ENCODE data around the gene DHFR2. TPM values are rescaled to one million over a fixed set of nuclear protein-coding genes. Genes with fewer than 3 reads are reported as not detected.

The DHFR2 gene
- total RNA-seq (2022; extraction: Qiagen RNA extraction): 2.9 to 4.5 TPM (median 3.6 TPM) in 5 replicates

DNA sequence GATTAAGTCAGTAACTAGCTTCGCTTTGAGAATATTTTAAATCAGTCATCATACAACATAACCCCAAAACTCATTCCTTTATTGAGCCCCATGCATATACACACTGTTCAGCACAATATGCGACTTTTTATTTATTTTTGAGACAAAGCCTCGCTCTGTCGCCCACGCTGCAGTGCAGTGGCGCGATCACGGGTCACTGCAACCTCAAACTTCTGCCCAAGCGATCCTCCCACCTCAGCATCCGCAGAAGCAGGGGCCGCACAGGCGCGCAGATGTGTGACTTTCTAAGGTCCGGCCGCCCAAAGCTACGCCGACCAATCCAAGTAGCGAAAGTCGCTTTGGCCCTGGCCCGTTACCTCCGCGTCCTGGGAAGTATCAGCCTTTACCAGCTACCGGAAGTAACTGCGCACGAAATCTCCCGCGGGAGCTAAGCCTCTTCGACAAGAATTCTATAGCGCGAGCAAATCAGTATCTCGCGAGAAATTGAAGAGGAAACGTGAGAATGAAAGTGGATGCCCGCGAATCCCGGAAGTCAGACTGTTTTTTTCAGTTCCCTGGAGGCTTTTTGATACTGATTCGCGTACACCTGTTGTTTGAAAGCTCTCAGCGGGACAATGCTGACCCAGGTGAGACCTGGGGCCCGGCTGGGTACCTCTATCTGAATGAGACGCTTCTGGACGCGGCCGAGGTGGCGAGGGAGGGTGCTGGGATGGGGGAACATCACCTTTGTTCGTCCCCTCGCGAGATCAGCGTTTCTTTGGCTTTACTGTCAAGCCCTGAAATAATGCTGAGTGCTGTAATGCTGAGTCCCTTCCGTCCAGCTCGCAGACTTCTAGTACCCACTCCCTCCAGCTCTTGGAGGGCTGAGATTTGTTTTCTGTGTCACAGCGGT lies at the start of gene DHFR2, which contains the start of gene NSUN3:
TSS of gene DHFR2 (minus strand) at position 404 of the 892 bp plus-strand sequence. CDS start 1,405 bp downstream, outside the sequence.
TSS of gene NSUN3 (plus strand) at position 549 of the 892 bp plus-strand sequence. CDS start at position 615, 66 bp downstream.

GRCh38 chr3:94028093-94028837 lies 34.5 kb downstream of the DHFR2 start, which contains the start of gene STX19:
STX19 (minus strand) TSS chr3:94028597; CDS start chr3:94015269, 13,328 bp downstream.

Other genes with a start within 250 kb of the DHFR2 start
- 8.0 to 11.2 TPM (median 8.5 TPM) in 5 replicates for gene PROS1, start 89.0 kb downstream of the DHFR2 start, total RNA-seq (2022; extraction: Qiagen RNA extraction)
- gene ARL13B, start 82.8 kb downstream of the DHFR2 start, total RNA-seq (2022; extraction: Qiagen RNA extraction): 8.6 to 12.2 TPM (median 11.3 TPM) in 5 replicates
- gene STX19, start 34.3 kb downstream of the DHFR2 start, total RNA-seq (2022; extraction: Qiagen RNA extraction): 0.08 to 0.09 TPM in 2 of 5 replicates, not detected in the others
- 7.1 to 8.5 TPM (median 7.5 TPM) in 5 replicates for gene NSUN3, start 145 bp upstream of the DHFR2 start, total RNA-seq (2022; extraction: Qiagen RNA extraction)